Measurements from ENCODE around the gene CEP126.

DNA sequence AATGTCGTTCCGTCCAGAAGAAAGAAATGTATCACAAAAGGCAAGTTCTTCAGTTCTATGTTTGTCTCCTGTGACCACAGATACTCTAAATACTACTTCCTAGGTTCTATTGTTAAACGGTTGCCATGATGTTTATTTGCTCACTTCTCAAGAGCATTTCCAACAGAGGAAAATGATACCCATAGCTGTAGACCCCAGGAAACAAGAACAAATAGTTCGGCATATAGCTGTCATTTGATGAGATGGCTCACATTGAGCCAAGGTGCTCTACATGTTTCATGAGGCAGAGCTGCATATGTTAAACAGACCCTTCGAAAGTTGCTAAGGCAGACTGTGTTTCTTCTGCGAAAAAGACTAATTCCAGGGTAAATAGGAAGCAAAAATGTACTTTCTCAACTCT is 16.9 kb downstream of the CEP126 start:
- TF ChIP-seq, protein P1, sequence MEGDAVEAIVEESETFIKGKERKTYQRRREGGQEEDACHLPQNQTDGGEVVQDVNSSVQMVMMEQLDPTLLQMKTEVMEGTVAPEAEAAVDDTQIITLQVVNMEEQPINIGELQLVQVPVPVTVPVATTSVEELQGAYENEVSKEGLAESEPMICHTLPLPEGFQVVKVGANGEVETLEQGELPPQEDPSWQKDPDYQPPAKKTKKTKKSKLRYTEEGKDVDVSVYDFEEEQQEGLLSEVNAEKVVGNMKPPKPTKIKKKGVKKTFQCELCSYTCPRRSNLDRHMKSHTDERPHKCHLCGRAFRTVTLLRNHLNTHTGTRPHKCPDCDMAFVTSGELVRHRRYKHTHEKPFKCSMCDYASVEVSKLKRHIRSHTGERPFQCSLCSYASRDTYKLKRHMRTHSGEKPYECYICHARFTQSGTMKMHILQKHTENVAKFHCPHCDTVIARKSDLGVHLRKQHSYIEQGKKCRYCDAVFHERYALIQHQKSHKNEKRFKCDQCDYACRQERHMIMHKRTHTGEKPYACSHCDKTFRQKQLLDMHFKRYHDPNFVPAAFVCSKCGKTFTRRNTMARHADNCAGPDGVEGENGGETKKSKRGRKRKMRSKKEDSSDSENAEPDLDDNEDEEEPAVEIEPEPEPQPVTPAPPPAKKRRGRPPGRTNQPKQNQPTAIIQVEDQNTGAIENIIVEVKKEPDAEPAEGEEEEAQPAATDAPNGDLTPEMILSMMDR (IDR thresholded peaks at IDR 0.05), result no peak
- TF ChIP-seq POLR2A (IDR thresholded peaks at IDR 0.05; ENCODE audit: low read depth), result no peak
- no peak for TF ChIP-seq POLR2AphosphoS5 (IDR thresholded peaks at IDR 0.05)

All from esophagus muscularis mucosa (tissue), 3 donors.